Lung (tissue), 12 donors: Measurements from ENCODE around the gene FBXO28. TPM values are rescaled to one million over a fixed set of nuclear protein-coding genes. Genes with fewer than 3 reads are reported as not detected.
A peak's percentile ranks its signal among the peaks of the same experiment; 100 is the strongest.

ENCODE experiments used
- ATAC-seq: fragments of 200-7000 bp; cut with Tn5 transposase; one replicate; pipeline ENCODE4 v1.9.1; 2020; ENCODE audit warnings: moderate number of reproducible peaks; ENCODE audit not compliant: insufficient read depth, low FRiP score
- DNase-seq, 3 donors: peaks; one replicate each; pipeline ENCODE4 v3.0.0-alpha.2; 2013 to 2017
- H3K27ac ChIP-seq, 2 donors: one replicate each; pipeline ENCODE4 v1.5.1; 2013; ENCODE audit warnings: mild to moderate bottlenecking in 2 of 2, moderate library complexity in 2 of 2, control low read depth in 1 of 2, inconsistent platforms in 1 of 2, low read depth in 1 of 2, low read length in 1 of 2
- H3K27me3 ChIP-seq, 3 donors: one replicate each; pipeline ENCODE4 v1.5.1; 2013; ENCODE audit warnings: low read length in 2 of 3; ENCODE audit not compliant: control insufficient read depth in 3 of 3, insufficient read depth in 3 of 3
- H3K36me3 ChIP-seq, 4 donors: one replicate each; pipeline ENCODE4 v1.5.1; 2013; ENCODE audit warnings: low read length in 4 of 4, mild to moderate bottlenecking in 1 of 4, moderate library complexity in 1 of 4; ENCODE audit not compliant: control insufficient read depth in 4 of 4, insufficient read depth in 4 of 4
- H3K4me1 ChIP-seq, 5 donors: one replicate each; pipeline ENCODE4 v1.5.1; 2013; ENCODE audit warnings: low read length in 5 of 5, mild to moderate bottlenecking in 2 of 5, moderate library complexity in 1 of 5; ENCODE audit not compliant: control insufficient read depth in 5 of 5, insufficient read depth in 5 of 5
- H3K4me3 ChIP-seq: one replicate; pipeline ENCODE4 v1.5.1; 2013; ENCODE audit warnings: mild to moderate bottlenecking, control low read depth, moderate library complexity
- H3K9ac ChIP-seq, 2 donors: one replicate each; pipeline ENCODE4 v1.5.1; 2013; ENCODE audit warnings: low read length in 2 of 2, control low read depth in 1 of 2; ENCODE audit not compliant: insufficient read depth in 1 of 2
- H3K9me3 ChIP-seq, 4 donors: one replicate each; pipeline ENCODE4 v1.5.1; 2013; ENCODE audit warnings: low read length in 3 of 4, mild to moderate bottlenecking in 1 of 4, moderate library complexity in 1 of 4; ENCODE audit not compliant: control insufficient read depth in 4 of 4, insufficient read depth in 3 of 4
- CTCF ChIP-seq: IDR thresholded peaks from 2 replicates; pipeline ENCODE4 v1.5.1; 2012; ENCODE audit warnings: mild to moderate bottlenecking; ENCODE audit errors: control extremely low read depth, extremely low read depth
- WGBS, 2 donors: extraction: QIAGEN DNeasy Blood & Tissue Kit; methylation state at CpG; one replicate each; pipeline ENCODE4 v1.1.7; 2013; 5-methylcytosine and 5-hydroxymethylcytosine counted together
- polyA plus RNA-seq, 2 donors: library from polyadenylated mRNA; stranded (reverse); fragments of 200-250 nt; gene quantifications; one replicate each; pipeline ENCODE4 v1.2.1, GENCODE V29; 2013
- total RNA-seq, 2 donors: library from RNA; depleted of rRNA in 1 of 2; stranded (reverse); fragments of >200 nt in 1 of 2; gene quantifications; one replicate each; pipeline ENCODE4 v1.2.1, GENCODE V29; 2014 to 2021
- donor health status: control.
- donor health status: control.
- donor health status: Bipolar disorder and iron deficiency.
- donor health status: healthy.
- donor health status: DM: yes; HTN: yes; CAD: no.

Gene FBXO28
- total and polyA plus RNA-seq, 4 donors: 10.1 to 41.5 (median 19.7) TPM

GRCh38 chr1:224168859-224169380 lies 55.0 kb downstream of the FBXO28 start:
- no peak for TF ChIP-seq CTCF
- Histone ChIP-seq H3K9ac (no peak overlapping the region), H3K27me3 (no peaks in the 10 kb centered on the region), H3K4me1 (peaks cover 0 to 6% (median 1%) of the 10 kb centered on the region in 5 donors), H3K4me3 (no peak overlapping the region), H3K9me3 (no peaks in the 10 kb centered on the region), H3K36me3 (no peaks in the 10 kb centered on the region), H3K27ac (no peak overlapping the region)
- ATAC-seq: peak; percentile 62
- DNase-seq: peak in 1 of 3 donors; percentile 24
- WGBS, 2 donors: 33 to 43% methylated on average over 5 of the region's 5 CpGs

GRCh38 chr1:224169718-224170270 lies 55.9 kb downstream of the FBXO28 start:
- Histone ChIP-seq H3K27ac (peak overlapping the region in 1 of 2 donors; percentile 40), H3K9me3 (no peaks in the 10 kb centered on the region), H3K4me3 (no peak overlapping the region), H3K9ac (no peak overlapping the region), H3K4me1 (peaks cover 0 to 6% (median under 1%) of the 10 kb centered on the region in 5 donors), H3K36me3 (no peaks in the 10 kb centered on the region), H3K27me3 (no peaks in the 10 kb centered on the region)
- ATAC-seq (no peak), DNase-seq (no peak)
- 62 to 84% methylated on average over 4 of the region's 4 CpGs for WGBS, 2 donors
- no peak for TF ChIP-seq CTCF

GRCh38 chr1:224170343-224170742 lies 56.4 kb downstream of the FBXO28 start:
- ATAC-seq: no peak
- no peaks in the 10 kb centered on the region for H3K36me3 ChIP-seq
- no peak for DNase-seq
- no peak overlapping the region for H3K9ac ChIP-seq
- peaks cover 0 to 6% (median 0%) of the 10 kb centered on the region in 5 donors for H3K4me1 ChIP-seq
- H3K27me3 ChIP-seq: no peaks in the 10 kb centered on the region
- H3K4me3 ChIP-seq: no peak overlapping the region
- WGBS, 2 donors: 87 to 91% methylated on average over 4 of the region's 4 CpGs
- no peaks in the 10 kb centered on the region for H3K9me3 ChIP-seq
- peak overlapping the region in 1 of 2 donors; percentile 40 for H3K27ac ChIP-seq
- TF ChIP-seq CTCF: no peak
